Erythroblast (primary cell): ENCODE results near the gene IBA57.

Experiments
- GATA1 ChIP-seq: IDR thresholded peaks from 2 replicates; pipeline ENCODE4 v1.6.1; 2011; ENCODE audit warnings: low read depth, mild to moderate bottlenecking, control low read depth, low read length, moderate library complexity
- POLR2A ChIP-seq: IDR thresholded peaks from 2 replicates; pipeline ENCODE4 v1.6.1; 2011; ENCODE audit warnings: mild to moderate bottlenecking, low read length

GRCh38 chr1:228143480-228144192 is 22.0 kb upstream of the IBA57 start:
- TF ChIP-seq POLR2A (no peak), GATA1 (no peak)
